HG02973 (cell line): Measurements from ENCODE around the gene TMEM170B.
A peak's percentile ranks its signal among the peaks of the same experiment; 100 is the strongest.

Experiments used
- ATAC-seq: cut with Tn5 transposase; IDR thresholded peaks from one replicate; pipeline ENCODE4 v1.9.1; 2021; ENCODE audit warnings: moderate library complexity; ENCODE audit not compliant: unreplicated experiment

The TMEM170B gene

DNA sequence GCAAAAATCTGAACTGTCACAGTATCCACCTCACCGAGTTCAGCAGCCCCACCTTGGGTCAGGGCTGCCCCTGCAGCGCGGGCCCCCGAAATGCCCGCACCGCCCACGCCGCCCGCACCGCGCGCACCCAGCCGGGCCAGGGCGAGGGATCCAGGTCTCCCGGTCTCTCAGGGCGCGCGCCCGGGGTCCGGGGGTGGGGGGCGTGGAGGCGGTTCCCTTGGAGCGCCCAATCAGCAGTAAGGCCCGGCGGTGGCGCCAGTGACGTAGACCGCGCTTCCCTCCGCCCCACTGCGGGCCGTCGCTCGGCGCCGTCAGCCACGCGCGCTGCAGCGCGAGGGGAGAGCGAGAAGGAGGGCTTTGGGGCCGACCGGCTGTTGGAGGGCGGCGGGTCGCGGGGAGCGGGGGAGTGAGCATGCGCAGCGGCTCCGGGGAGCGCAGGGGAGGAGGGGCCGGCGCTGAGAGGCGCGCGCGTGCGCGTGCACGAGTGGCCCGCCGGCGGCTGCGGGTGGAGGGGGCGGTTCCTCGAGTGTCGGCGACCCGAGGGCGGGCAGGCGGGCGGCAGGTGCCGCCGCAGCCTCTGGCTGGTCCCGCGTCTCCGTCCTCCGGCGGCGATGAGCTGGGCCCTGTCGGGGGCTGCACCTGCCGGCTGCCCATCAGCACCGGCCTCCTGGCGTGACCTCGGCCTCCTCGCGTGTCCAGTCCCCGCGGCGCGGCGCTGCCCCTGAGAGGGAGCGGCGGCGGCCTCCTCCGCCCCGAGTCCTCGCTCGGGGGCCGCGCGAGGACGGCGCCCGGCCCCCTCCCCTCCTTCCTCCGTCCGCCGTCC is at the start of gene TMEM170B:
TSS of gene TMEM170B (plus strand) at position 521 of the 823 bp plus-strand sequence. CDS start 529 bp downstream, outside the sequence.
- peak; percentile 96 for ATAC-seq

GRCh38 chr6:11490996-11491395 is 46.6 kb upstream of the TMEM170B start:
- ATAC-seq: no peak

DNA sequence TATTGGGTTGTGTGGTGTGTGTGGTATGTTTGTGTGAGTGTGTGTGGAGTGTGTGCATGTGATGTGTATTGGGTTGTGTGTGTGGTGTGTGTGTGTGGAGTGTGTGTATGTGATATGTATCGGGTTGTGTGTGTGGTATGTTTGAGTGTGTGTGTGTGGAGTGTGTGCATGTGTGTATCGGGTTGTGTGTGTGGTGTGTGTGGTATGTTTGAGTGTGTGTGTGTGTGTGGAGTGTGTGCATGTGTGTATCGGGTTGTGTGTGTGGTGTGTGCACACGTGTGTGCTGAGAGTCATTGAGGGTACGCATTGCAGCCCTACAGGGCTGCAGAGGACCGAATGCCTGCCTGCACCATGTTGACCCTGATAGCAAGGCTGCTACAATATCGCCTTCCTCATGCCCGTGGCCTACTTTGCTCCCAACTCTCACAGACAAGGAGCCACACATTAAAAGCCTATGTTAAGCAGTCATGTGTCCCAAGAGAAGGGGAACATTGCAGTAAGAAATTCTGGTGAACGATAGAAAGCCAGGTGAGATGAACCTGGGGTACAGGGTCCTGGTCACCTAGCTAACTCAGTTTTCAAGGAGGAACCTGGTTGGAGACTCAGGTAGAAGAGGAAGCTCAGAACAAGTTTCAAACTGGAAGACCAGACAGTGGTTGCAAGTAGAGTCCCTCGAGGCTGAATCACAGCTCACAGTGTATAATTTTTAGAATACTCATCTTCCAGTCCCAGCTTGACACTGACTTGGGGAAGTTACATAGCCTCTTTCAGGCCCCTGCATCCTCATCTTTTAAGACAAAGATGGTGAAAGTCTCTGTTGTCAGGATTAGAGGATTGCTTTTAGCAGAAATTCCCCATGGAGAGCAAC is 45.7 kb upstream of the TMEM170B start:
- no peak for ATAC-seq

DNA sequence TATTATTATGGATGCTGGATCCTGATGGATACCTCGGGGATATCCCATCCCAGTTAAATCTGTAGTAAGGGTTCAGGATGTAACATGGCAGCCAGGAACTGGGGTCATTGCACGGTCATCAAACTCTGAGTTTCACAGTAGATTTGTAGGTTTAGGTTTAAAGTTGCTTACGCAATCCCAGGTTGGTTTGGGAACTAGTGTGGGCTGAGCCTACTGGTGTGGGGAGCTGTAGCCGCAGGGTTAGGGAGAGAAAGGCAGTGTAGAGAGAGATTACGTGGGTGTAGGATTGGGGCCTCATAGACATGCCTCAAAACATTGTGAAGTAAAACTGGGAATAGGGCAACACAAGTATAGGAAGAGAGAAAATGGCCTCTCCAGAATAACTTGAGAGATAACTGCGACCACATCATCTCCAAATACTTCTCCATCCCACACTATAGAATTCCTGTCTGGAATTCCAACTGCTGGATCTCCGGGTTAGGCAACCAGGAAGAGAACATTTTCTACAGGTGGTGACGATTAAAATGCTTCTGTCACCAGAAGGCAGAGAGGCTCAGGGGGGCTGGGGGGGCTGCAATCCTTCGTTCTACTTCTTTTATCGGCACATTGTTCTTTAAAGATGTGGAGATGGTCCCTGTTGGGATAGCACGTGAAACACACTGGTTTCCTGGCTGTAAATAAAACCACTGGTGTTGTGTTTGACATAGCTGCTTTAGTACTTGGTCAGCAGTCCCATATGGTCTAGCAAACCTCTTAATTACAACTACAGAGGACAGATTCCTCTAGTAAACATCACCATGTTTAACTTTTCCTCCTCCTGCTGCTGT is 44.9 kb upstream of the TMEM170B start:
- no peak for ATAC-seq

- ATAC-seq: no peak
Observed at GRCh38 chr6:11493974-11494373, 43.6 kb upstream of the TMEM170B start.

- ATAC-seq: no peak
Observed at GRCh38 chr6:11494786-11495564, 42.6 kb upstream of the TMEM170B start.

DNA sequence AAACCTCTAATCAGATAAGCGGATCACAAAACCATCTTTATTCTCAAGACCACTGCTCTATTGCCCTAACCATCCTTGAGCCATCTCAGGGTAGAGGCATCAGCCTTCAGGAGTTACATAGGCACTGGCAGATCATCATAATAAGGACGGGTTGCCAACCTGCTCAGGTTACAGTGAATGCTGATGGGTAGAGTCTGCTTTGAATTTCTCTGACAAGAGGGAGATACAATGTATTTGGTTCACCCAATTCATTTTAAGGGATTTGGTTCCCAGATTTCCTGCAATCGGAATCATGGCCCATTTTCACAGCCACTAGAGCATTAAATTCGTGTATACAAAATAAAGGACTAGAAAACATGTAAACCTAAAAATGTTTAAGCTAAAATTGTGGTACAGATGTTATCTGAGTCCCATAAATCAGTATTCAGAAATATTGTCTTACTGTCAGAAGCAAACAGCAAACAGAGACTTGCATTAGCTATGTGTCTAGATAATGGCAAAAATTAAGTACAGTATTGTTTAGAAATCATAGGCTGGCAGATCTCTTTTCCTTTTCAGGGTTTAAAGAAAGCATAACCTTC is 41.9 kb upstream of the TMEM170B start:
- no peak for ATAC-seq

DNA sequence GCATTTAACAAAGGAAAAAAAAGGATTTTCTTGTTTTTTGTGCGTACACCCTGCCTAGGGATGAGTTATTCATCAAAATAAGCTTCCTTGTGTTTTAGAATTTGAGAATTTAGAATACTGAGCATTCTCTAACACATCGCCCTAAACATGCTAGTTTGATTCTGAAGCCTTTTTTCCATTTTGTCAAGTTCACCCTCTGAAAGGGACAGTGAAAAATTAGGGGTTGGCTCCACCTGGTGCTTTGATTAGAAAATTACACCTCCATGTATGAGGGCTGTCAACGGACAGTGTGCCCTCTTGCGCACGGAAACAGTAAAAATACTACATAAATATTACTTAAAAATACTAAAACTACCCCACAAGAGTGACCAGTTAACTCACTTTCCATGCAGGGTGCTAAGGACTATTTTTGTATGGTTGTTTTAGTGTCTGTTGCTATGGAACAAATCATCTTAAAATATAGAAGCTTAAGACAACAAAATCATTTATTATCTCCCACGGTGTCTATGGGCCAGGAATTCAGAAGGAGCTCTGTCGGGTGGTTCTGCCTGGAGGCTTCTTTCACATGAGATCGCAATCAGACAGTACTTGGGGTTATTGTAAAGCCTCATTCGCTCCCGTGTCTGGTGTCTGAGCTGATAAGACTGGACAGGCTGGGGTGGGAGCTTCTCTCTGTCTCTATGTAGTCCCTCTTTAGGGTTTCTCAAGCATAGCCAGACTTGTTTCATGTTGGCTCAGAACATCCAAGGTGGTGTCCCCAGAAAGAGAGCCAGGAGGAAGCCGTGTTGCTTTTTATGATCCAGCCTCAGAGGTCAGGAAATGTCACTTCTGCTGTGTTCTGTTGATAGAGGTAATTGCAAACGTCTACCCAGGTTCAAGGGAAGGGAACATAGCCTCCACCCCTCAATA is 41.1 kb upstream of the TMEM170B start:
- peak; percentile 56 for ATAC-seq

DNA sequence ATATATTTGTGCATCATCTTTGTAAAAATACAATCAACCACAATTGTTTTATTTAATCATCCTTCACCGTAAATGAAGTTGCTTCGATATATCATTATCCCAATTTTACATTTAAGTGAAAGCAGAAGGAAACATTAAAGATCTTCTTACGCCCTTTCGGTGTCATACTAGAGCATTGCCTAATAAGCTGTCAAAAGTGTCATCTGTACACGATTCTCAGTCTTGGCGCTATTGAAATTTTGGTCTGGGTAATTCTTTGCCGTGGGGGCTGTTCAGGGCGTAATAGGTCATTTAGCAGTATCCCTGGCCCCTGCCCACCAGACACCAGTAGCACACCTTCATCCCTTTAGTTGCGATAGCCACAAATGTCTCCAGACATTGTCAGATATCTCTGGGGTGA is 40.4 kb upstream of the TMEM170B start:
- no peak for ATAC-seq

DNA sequence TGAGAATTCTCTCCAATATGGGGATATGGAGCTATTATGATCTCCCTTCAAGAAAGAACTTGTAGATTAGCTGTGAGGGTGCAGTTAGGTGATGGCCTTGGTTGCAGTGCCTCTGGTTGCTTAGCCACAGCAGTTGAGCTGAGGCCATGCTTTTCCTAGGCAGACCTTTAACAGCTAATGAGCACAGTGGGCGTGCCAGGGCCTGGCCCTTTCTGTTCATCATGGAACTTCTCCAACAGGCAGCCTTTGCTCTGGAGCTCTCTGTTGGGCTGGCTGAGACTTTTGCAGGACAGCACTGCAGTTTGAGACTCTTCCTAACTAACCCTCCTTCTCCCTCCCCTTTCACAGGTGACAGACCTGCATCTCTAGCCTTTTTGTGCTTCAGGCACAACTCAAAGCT is 39.7 kb upstream of the TMEM170B start:
- no peak for ATAC-seq

- no peak for ATAC-seq
Observed at GRCh38 chr6:11500008-11500407, 37.5 kb upstream of the TMEM170B start.

DNA sequence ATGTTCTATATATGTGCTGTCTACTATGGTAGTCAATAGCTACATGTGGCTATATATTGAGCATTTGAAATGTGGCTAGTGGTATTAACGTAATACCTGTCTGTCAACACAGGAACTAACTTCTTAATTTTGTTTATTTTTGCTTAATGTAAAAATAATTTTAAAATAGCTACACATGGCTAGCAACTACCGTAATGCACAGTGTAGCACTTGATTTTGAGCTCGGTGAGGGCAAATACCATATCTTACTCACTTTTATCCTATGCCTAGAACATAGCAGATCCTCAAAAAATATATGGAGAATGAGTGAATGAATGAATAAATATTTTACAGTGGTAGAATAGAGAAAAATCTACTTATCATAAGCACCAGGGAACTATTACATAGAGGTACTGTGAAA is 28.1 kb upstream of the TMEM170B start:
- ATAC-seq: no peak

DNA sequence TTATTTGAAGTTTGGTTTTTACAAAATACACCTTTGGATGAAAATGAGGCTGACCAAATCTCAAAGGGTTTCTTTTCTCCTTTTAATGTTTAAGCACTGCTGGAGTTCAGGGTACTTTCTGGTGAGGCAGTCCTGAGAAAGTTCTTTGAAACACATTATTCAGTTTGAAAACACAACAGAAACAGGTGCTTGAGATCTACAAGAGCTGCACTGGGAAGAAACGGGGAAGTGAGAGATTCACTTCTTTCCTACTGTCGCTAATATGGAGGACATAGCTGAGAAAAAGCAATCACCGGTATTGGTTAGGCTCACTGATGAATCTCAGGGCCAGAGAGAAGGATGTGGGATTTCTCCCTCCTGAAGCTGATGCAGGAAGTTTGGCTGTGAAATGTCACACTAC is 22.9 kb upstream of the TMEM170B start:
- peak; percentile 74 for ATAC-seq

GRCh38 chr6:11515763-11516162 is 21.8 kb upstream of the TMEM170B start:
- ATAC-seq: no peak

DNA sequence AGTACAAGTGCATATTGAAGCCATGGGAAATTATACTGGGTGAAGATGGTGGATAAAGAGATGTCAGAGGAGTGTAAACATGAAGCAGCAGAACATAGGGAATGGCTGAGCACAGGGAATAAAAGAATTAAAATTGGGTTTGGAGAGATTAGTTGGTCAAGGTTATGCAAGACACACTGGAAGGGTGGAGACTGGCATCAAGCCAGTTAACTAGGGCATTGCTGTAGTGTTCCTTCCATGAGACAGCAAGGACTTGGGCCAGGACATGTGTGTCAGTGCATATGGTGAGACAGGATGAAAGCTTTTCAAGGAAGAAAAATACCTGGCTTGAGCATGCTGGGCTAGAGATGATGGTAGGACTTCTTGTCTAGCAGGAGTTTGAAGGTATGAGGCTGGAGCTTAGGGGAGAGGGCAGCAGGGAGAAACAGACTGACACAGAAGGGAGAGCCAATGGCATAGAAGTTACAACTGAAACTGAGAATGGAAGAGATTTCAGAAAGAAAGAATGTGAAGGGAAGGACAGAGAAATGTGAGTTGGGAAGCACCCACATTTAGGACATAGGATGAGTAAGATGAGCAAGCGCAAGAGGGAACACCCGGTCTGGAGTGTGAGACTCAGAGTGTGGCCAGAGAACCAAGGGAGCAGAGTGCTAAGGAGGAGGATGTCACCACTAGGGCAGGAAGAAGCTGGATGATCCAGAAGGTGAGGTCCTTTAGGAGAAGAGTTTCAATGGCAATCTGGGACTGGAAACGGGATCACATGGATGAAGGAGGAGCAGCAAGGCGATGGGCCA is 14.5 kb upstream of the TMEM170B start:
- ATAC-seq: no peak

DNA sequence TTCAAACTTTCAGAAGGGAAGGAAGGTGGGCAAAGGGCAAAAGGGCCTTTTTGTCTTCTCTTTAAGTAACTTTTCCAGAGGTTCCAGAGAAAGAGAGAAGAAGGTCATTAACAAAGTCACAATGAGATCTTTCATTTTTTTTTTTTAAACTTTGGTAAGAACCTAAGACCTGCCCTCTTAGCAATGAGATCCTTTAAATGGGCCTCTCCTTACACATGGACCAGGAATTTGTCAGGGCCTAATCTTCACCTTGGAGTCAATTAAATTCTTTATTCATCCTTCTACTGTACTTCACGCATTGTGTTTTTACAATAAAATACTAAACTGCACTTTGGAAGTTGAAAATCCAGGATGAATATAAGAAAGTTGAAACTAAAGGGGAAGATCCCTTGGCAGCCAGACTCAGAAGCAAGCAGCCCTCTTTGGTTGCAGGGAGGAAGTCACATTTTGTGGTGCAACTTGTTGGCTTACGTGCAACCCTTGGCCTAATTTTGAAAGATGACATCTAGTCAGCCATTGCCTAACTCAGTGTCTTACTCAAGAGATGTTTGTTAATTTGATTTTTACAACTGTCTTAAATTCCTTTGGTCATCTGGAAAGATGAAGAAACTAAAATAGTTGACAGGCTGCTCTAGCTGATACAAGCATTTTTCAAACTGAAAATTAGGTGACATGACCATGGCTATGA is 11.9 kb upstream of the TMEM170B start:
- no peak for ATAC-seq

DNA sequence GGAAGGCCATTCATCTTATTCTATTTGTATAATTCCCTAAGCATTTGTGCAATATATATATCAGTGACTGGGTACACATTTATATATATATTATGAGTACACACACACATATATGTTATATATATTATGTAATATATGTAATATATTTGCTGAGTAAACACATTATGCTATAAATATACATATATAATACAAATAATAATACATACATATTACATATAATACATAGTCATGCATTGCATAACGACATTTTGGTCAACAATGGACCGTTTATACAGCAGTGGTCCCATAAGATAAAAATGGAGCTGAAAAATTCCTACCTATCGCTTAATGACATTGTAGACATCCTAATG is 11.4 kb upstream of the TMEM170B start:
- no peak for ATAC-seq
